Endodermal cell (in vitro differentiated cells): ENCODE data around the gene MGAT5. TPM values are rescaled to one million over a fixed set of nuclear protein-coding genes. Genes with fewer than 3 reads are reported as not detected.

ENCODE experiments used
- DNase-seq: peaks from one replicate; pipeline ENCODE4 v3.0.0-alpha.2; 2017
- H3K27ac ChIP-seq: 2 replicates; pipeline ENCODE4 v1.5.1; 2013; ENCODE audit warnings: mild to moderate bottlenecking, low read depth, low read length, moderate library complexity
- H3K27me3 ChIP-seq: 2 replicates; pipeline ENCODE4 v1.6.1; 2013; ENCODE audit warnings: mild to moderate bottlenecking, low read length, moderate library complexity; ENCODE audit not compliant: insufficient read depth, control insufficient read depth, poor library complexity, severe bottlenecking
- H3K36me3 ChIP-seq: 2 replicates; pipeline ENCODE4 v1.7.0; 2013; ENCODE audit warnings: mild to moderate bottlenecking, low read length, moderate library complexity; ENCODE audit not compliant: control insufficient read depth, insufficient read depth
- H3K4me1 ChIP-seq: one replicate; pipeline ENCODE4 v1.7.0; 2013; ENCODE audit warnings: low read length; ENCODE audit not compliant: control insufficient read depth, insufficient read depth
- H3K4me3 ChIP-seq: 2 replicates; pipeline ENCODE4 v1.5.1; 2013; ENCODE audit warnings: mild to moderate bottlenecking, low read length, moderate library complexity
- H3K9ac ChIP-seq: 2 replicates; pipeline ENCODE4 v1.6.1; 2013; ENCODE audit warnings: mild to moderate bottlenecking, low read length, moderate library complexity; ENCODE audit not compliant: poor library complexity, severe bottlenecking; ENCODE audit errors: extremely low read depth
- H3K9me3 ChIP-seq: 2 replicates; pipeline ENCODE4 v1.6.1; 2013; ENCODE audit warnings: mild to moderate bottlenecking, low read length, moderate library complexity; ENCODE audit not compliant: control insufficient read depth
- H3K27ac Mint-ChIP-seq: 2 replicates; pipeline ENCODE4 v1.8.0; 2020; ENCODE audit warnings: mixed read lengths
- H3K27me3 Mint-ChIP-seq: 2 replicates; pipeline ENCODE4 v1.8.0; 2021; ENCODE audit warnings: mild to moderate bottlenecking, mixed read lengths; ENCODE audit not compliant: insufficient read depth
- H3K36me3 Mint-ChIP-seq: 2 replicates; pipeline ENCODE4 v1.8.0; 2020; ENCODE audit warnings: low read depth, mixed read lengths
- H3K4me1 Mint-ChIP-seq: 2 replicates; pipeline ENCODE4 v1.8.0; 2020; ENCODE audit warnings: mixed read lengths
- H3K4me3 Mint-ChIP-seq: 2 replicates; pipeline ENCODE4 v1.8.0; 2020; ENCODE audit warnings: mild to moderate bottlenecking, moderate library complexity, mixed read lengths
- H3K9me3 Mint-ChIP-seq: 2 replicates; pipeline ENCODE4 v1.8.0; 2020; ENCODE audit warnings: mild to moderate bottlenecking, mixed read lengths
- WGBS, 2 experiments: methylation state at CpG; one replicate each; pipeline versions ENCODE4 v1.1.5 to v1.1.7; 2013; ENCODE audit warnings: missing lambda C conversion rate in 2 of 2, mixed read lengths in 1 of 2; ENCODE audit not compliant: insufficient coverage in 1 of 2, insufficient read length in 1 of 2; 5-methylcytosine and 5-hydroxymethylcytosine counted together
- total RNA-seq, 2 donors: library from RNA; stranded (reverse); fragmentation: NEBNext Ultra II Directional in 1 of 2; extraction: Animal tissue kit (Norgen Biotek cat#: 25700) in 1 of 2; gene quantifications; 2 replicates in 1 of 2; 3 replicates in 1 of 2; pipeline ENCODE4 v1.2.1, GENCODE V29; 2021
- TF ChIP-seq, protein P1 (sequence below): fragments of 200-600 bp; sonication (generic); conservative IDR thresholded peaks from 2 replicates; pipeline ENCODE4 v1.5.0; 2021; ENCODE audit warnings: antibody characterized with exemption, mild to moderate bottlenecking

Gene MGAT5
- total RNA-seq, 2 donors from 2014 or later, result 57.2 to 78.4 TPM

- no peak overlapping the region for H3K27ac Mint-ChIP-seq
- H3K4me3 Mint-ChIP-seq, result no peak overlapping the region
- Histone ChIP-seq H3K4me3 (no peak overlapping the region), H3K36me3 (no peaks in the 10 kb centered on the region), H3K9me3 (no peaks in the 10 kb centered on the region), H3K9ac (no peak overlapping the region), H3K4me1 (no peaks in the 10 kb centered on the region), H3K27me3 (no peaks in the 10 kb centered on the region), H3K27ac (no peak overlapping the region)
- TF ChIP-seq, protein P1, sequence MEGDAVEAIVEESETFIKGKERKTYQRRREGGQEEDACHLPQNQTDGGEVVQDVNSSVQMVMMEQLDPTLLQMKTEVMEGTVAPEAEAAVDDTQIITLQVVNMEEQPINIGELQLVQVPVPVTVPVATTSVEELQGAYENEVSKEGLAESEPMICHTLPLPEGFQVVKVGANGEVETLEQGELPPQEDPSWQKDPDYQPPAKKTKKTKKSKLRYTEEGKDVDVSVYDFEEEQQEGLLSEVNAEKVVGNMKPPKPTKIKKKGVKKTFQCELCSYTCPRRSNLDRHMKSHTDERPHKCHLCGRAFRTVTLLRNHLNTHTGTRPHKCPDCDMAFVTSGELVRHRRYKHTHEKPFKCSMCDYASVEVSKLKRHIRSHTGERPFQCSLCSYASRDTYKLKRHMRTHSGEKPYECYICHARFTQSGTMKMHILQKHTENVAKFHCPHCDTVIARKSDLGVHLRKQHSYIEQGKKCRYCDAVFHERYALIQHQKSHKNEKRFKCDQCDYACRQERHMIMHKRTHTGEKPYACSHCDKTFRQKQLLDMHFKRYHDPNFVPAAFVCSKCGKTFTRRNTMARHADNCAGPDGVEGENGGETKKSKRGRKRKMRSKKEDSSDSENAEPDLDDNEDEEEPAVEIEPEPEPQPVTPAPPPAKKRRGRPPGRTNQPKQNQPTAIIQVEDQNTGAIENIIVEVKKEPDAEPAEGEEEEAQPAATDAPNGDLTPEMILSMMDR, result no peak
- no peak for DNase-seq
- H3K9me3 Mint-ChIP-seq, result no peaks in the 10 kb centered on the region
- H3K4me1 Mint-ChIP-seq, result peaks cover 2% of the 10 kb centered on the region
- 93 to 94% methylated on average over 3 to 8 of the region's 8 CpGs for WGBS, 2 experiments
- H3K36me3 Mint-ChIP-seq, result no peaks in the 10 kb centered on the region
- no peaks in the 10 kb centered on the region for H3K27me3 Mint-ChIP-seq
Measured at GRCh38 chr2:134412639-134412999, 158.7 kb downstream of the MGAT5 start.

DNA sequence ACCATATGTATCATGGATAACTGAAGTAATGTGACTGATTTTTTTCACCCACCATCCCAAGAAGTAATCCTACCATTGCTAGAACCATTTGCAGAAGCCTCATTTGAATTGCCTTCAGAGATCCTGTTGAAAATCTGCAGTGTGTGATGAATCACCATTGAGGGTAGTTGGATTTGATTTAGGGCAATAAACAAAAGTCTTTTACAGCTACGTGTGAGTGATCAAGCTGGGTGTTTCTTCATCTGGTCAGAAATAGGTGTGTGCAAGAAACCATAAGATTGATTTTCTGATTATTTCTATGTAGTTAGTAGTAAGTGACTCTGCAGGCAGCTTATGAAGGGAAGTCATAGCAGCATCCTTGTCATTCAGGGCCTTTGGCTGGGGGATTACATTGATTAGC, 159.6 kb downstream of the MGAT5 start:
- H3K27me3 ChIP-seq, result no peaks in the 10 kb centered on the region
- no peaks in the 10 kb centered on the region for H3K36me3 ChIP-seq
- 89% methylated on average over 1 of the region's 1 CpG; no CpG with 5 or more reads in 1 of the 2 experiments for WGBS, 2 experiments
- H3K9me3 ChIP-seq, result no peaks in the 10 kb centered on the region
- no peaks in the 10 kb centered on the region for H3K9me3 Mint-ChIP-seq
- TF ChIP-seq, protein P1, result no peak
- H3K36me3 Mint-ChIP-seq, result no peaks in the 10 kb centered on the region
- no peaks in the 10 kb centered on the region for H3K4me1 ChIP-seq
- H3K4me3 ChIP-seq, result no peak overlapping the region
- H3K27me3 Mint-ChIP-seq, result no peaks in the 10 kb centered on the region
- no peak for DNase-seq
- H3K27ac ChIP-seq, result no peak overlapping the region
- no peak overlapping the region for H3K4me3 Mint-ChIP-seq
- no peak overlapping the region for H3K27ac Mint-ChIP-seq
- H3K4me1 Mint-ChIP-seq, result peaks cover 2% of the 10 kb centered on the region
- H3K9ac ChIP-seq, result no peak overlapping the region

- Mint-ChIP-seq H3K27me3 (no peaks in the 10 kb centered on the region), H3K9me3 (no peaks in the 10 kb centered on the region), H3K27ac (no peak overlapping the region), H3K4me3 (no peak overlapping the region), H3K4me1 (peaks cover 2% of the 10 kb centered on the region), H3K36me3 (no peaks in the 10 kb centered on the region)
- H3K4me1 ChIP-seq, result no peaks in the 10 kb centered on the region
- H3K27me3 ChIP-seq, result no peaks in the 10 kb centered on the region
- TF ChIP-seq, protein P1, result no peak
- H3K27ac ChIP-seq, result no peak overlapping the region
- no peaks in the 10 kb centered on the region for H3K9me3 ChIP-seq
- 90 to 100% methylated on average over 1 to 2 of the region's 2 CpGs for whole genome bisulfite sequencing, 2 experiments
- no peak overlapping the region for H3K9ac ChIP-seq
- no peak overlapping the region for H3K4me3 ChIP-seq
- no peak for DNase-seq
- H3K36me3 ChIP-seq, result no peaks in the 10 kb centered on the region
Measured at GRCh38 chr2:134413912-134414311, 160.0 kb downstream of the MGAT5 start.
